Muscle of back (tissue), 11 donors: Measurements from ENCODE around the gene TET3. TPM values are rescaled to one million over a fixed set of nuclear protein-coding genes. Genes with fewer than 3 reads are reported as not detected.

Source experiments
- DNase-seq, 3 donors: peaks; one replicate each; pipeline versions ENCODE4 v3.0.0 to v3.0.0-alpha.2; 2013
- polyA plus RNA-seq, 10 donors: library from polyadenylated mRNA; unstranded; fragments of 120-200 nt; gene quantifications; one replicate each; pipeline ENCODE4 v1.2.1, GENCODE V29; 2013; ENCODE audit not compliant: insufficient read length in 10 of 10

TET3 gene
- polyA plus RNA-seq, 10 donors: 6.6 to 12.9 (median 8.7) TPM

DNA sequence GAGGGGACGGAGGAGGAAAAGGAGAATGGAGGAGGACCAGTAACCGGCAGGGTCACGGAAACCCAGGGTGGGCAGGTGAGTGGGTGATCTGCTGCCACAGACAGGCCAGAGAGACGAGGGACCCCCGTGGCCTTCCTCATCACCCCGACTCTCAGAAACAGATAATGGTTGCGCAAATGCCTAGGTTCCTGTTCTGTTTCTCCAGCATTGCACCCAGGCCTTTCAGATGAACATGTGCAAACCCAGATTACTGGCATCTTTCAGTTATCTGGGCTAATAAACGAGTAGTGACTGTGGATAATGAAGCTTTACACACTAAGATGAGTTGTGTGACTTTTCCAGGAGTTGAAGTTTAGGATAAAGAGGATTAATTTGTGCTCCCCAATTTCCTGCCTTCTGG, 46.5 kb downstream of the TET3 start:
- no peak for DNase-seq

DNA sequence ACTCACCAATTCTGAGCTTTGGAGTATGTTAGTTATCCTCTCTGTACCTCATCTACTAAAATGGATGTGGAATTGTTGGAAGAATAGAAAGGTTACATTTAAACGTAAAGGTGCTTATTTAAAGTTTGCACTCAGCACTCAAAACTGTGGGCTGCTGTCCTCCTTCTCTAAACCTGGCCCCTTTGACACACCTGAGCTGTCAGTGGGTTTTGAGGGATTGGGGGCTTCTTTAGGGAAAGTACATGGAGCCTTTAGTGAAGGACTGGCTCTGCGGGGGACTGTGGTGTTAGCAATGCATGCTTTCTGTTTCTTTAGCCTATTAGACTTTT, 47.2 kb downstream of the TET3 start:
- DNase-seq: no peak

DNA sequence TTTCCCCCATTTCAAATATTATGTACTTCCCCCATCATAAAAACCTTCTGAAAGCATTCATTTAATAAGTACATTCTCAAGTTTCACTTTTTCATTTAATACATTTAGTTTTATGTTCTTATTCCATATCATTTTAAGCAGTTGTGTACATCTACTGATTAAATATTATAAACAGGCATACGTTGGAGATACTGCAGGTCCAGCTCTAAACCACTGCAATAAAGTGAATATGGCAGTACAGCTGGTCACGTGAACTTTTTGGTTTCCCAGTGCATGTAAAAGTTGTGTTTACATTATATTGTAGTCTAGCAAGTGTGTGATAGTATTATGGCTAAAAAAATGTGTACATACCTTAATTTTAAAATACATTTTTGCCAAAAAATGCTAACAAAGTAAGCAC, 48.7 kb downstream of the TET3 start:
- no peak for DNase-seq

Other genes starting within 250 kb of the TET3 start
- 10 to 100 TPM; 40.1 to 49.2 (median 44.3) TPM for gene TPRKB, start 247.6 kb upstream of the TET3 start, polyA plus RNA-seq
- 10 to 100 TPM; 16.5 to 22.3 (median 19.7) TPM for gene DUSP11, start 204.8 kb upstream of the TET3 start, polyA plus RNA-seq
- gene C2orf78, start 200.7 kb upstream of the TET3 start, polyA plus RNA-seq: not detected
- 10 to 100 TPM; 33.9 to 51.4 (median 40.0) TPM for gene STAMBP, start 155.9 kb upstream of the TET3 start, polyA plus RNA-seq
- 10 to 100 TPM in 1 of 10 donors, 1 to 10 TPM in 9; 3.7 to 10.8 (median 4.8) TPM for gene ACTG2, start 91.9 kb upstream of the TET3 start, polyA plus RNA-seq
- 10 to 100 TPM; 36.6 to 55.3 (median 39.7) TPM for gene DGUOK, start 58.0 kb upstream of the TET3 start, polyA plus RNA-seq
- 10 to 100 TPM; 21.8 to 31.5 (median 26.5) TPM for gene BOLA3, start 163.0 kb downstream of the TET3 start, polyA plus RNA-seq
- gene MOB1A, start 194.0 kb downstream of the TET3 start, polyA plus RNA-seq: 10 to 100 TPM; 43.1 to 63.8 (median 54.9) TPM
- gene MTHFD2, start 213.7 kb downstream of the TET3 start, polyA plus RNA-seq: 10 to 100 TPM; 25.3 to 36.8 (median 31.3) TPM